CD4-positive, alpha-beta T cell (primary cell): ENCODE data around the gene INTS11. TPM values are rescaled to one million over a fixed set of nuclear protein-coding genes. Genes with fewer than 3 reads are reported as not detected.

Experiments used
- ATAC-seq: fragments of 200-7000 bp; cut with Tn5 transposase; one replicate; pipeline ENCODE4 v1.10.0; 2022; ENCODE audit warnings: mild to moderate bottlenecking; ENCODE audit not compliant: poor library complexity
- CTCF ChIA-PET: fragments of 350-600 bp; sonication (Branson Sonifier 250); formaldehyde crosslinking; loops from one replicate; lab custom pipeline; 2021; ENCODE audit warnings: antibody characterized with exemption, inconsistent platforms; lab: Charles Lee
- POLR2A ChIA-PET: fragments of 350-600 bp; sonication (Branson Sonifier 250); formaldehyde crosslinking; loops from one replicate; lab custom pipeline; 2021; ENCODE audit warnings: antibody characterized with exemption, inconsistent platforms; lab: Charles Lee
- DNase-seq, 14 experiments: peaks; one replicate each; pipeline ENCODE4 v3.0.0-alpha.2; 2013 to 2020; ENCODE audit warnings: mixed read lengths in 2 of 14
- H3K27ac ChIP-seq, 2 donors: one replicate each; pipeline versions ENCODE4 v1.5.1 to v1.7.0; 2013; ENCODE audit warnings: low read length in 2 of 2, low read depth in 1 of 2, mild to moderate bottlenecking in 1 of 2
- H3K27me3 ChIP-seq, 2 experiments: 1 replicate in 1 of 2; 2 replicates in 1 of 2; pipeline versions ENCODE4 v1.6.1 to v1.7.0; 2013; ENCODE audit warnings: low read length in 2 of 2, control low read depth in 1 of 2, mild to moderate bottlenecking in 1 of 2, moderate library complexity in 1 of 2; ENCODE audit not compliant: insufficient read depth in 2 of 2, control insufficient read depth in 1 of 2
- H3K36me3 ChIP-seq: one replicate; pipeline ENCODE4 v1.6.1; 2013; ENCODE audit warnings: low read length, control low read depth; ENCODE audit not compliant: insufficient read depth
- H3K4me1 ChIP-seq: one replicate; pipeline ENCODE4 v1.6.1; 2013; ENCODE audit warnings: low read length, control low read depth; ENCODE audit not compliant: insufficient read depth
- H3K4me3 ChIP-seq: one replicate; pipeline ENCODE4 v1.5.1; 2013; ENCODE audit warnings: mild to moderate bottlenecking, low read length, moderate library complexity
- H3K9me3 ChIP-seq, 2 experiments: 1 replicate in 1 of 2; 2 replicates in 1 of 2; pipeline versions ENCODE4 v1.6.1 to v1.7.0; 2013; ENCODE audit warnings: low read length in 2 of 2, mild to moderate bottlenecking in 2 of 2, control low read depth in 1 of 2, moderate library complexity in 1 of 2; ENCODE audit not compliant: control insufficient read depth in 1 of 2, insufficient read depth in 1 of 2
- H3K27ac Mint-ChIP-seq: one replicate; pipeline ENCODE4 v1.8.0; 2020; ENCODE audit warnings: mixed read lengths
- H3K27me3 Mint-ChIP-seq: one replicate; pipeline ENCODE4 v1.8.0; 2021; ENCODE audit warnings: mixed read lengths
- H3K36me3 Mint-ChIP-seq: one replicate; pipeline ENCODE4 v1.8.0; 2021; ENCODE audit warnings: low read depth, mixed read lengths
- H3K4me1 Mint-ChIP-seq: one replicate; pipeline ENCODE4 v1.8.0; 2021; ENCODE audit warnings: low read depth, mixed read lengths
- H3K4me3 Mint-ChIP-seq: one replicate; pipeline ENCODE4 v1.8.0; 2020; ENCODE audit warnings: mild to moderate bottlenecking, mixed read lengths
- H3K9me3 Mint-ChIP-seq: one replicate; pipeline ENCODE4 v1.8.0; 2020; ENCODE audit warnings: mixed read lengths
- CTCF ChIP-seq: fragments of 200-600 bp; IDR thresholded peaks from one replicate; pipeline ENCODE4 v1.8.0; 2022; ENCODE audit warnings: antibody characterized with exemption, mild to moderate bottlenecking
- intact Hi-C, 2 experiments: fragments of 100-400 bp; cut with DNase I in 1 of 2; cut with micrococcal nuclease in 1 of 2; formaldehyde crosslinking; loops; one replicate each; pipeline versions ENCODE4 v1.15.1 to v1.9.0; 2023 to 2025; cut with DNase I, micrococcal nuclease
- total RNA-seq, 174 experiments: library from RNA in 2 of 174; stranded (reverse) in 2 of 174; gene quantifications; one replicate each; pipeline ENCODE4 v1.2.3 and lab custom pipeline; 2021 to 2026

The INTS11 gene
- total RNA-seq, 2 experiments from 2014 or later, result 130 to 137 TPM

- Mint-ChIP-seq H3K27ac (peak overlapping the region; percentile 85), H3K4me3 (peak overlapping the region; percentile 92), H3K36me3 (peaks cover 28% of the 10 kb centered on the region), H3K4me1 (peaks cover 34% of the 10 kb centered on the region), H3K27me3 (no peaks in the 10 kb centered on the region), H3K9me3 (no peaks in the 10 kb centered on the region)
- Histone ChIP-seq H3K4me3 (peak overlapping the region; percentile 92), H3K27ac (peak overlapping the region in 1 of 2 donors; percentile 29), H3K36me3 (peaks cover 17% of the 10 kb centered on the region), H3K4me1 (peaks cover 51% of the 10 kb centered on the region), H3K27me3 (no peaks in the 10 kb centered on the region), H3K9me3 (no peaks in the 10 kb centered on the region)
- ChIA-PET POLR2A (interaction anchor here (0.8 to 2.1 kb wide), 3 partner anchors 65 to 135 kb away, joined by 3 to 8 read pairs (median 3); partner anchors contain the start of gene AURKAIP1), CTCF (interaction anchor here (1.0 kb wide), 1 partner anchor 150 kb away, joined by 3 read pairs; no protein-coding TSS in a partner anchor)
- peak in 2 of 14 experiments; percentile 45 to 51 for DNase-seq
- peak; percentile 14 for ATAC-seq
- intact Hi-C loops, result loop anchor here in 1 of 2 experiments (1.0 to 5.0 kb wide), 3 partner anchors 41 to 125 kb away; partner anchors contain the start of genes CCNL2, CPTP and INTS11
- no peak for TF ChIP-seq CTCF
Measured at GRCh38 chr1:1272341-1273208, 51.9 kb downstream of the INTS11 start.

- Histone ChIP-seq H3K27me3 (no peaks in the 10 kb centered on the region), H3K9me3 (no peaks in the 10 kb centered on the region), H3K36me3 (peaks cover 25% of the 10 kb centered on the region), H3K4me3 (no peak overlapping the region), H3K27ac (no peak overlapping the region), H3K4me1 (peaks cover 51% of the 10 kb centered on the region)
- peaks cover 38% of the 10 kb centered on the region for H3K36me3 Mint-ChIP-seq
- no peak for TF ChIP-seq CTCF
- intact Hi-C loops, result loop anchor here in 1 of 2 experiments (5.0 kb wide), 1 partner anchor 126 kb away; the partner anchor contains the start of gene CCNL2
- H3K27ac Mint-ChIP-seq, result peak overlapping the region; percentile 81
- H3K9me3 Mint-ChIP-seq, result no peaks in the 10 kb centered on the region
- ATAC-seq (no peak), DNase-seq (no peak)
- ChIA-PET CTCF (no interaction called here), POLR2A (interaction anchor here (0.7 kb wide), 1 partner anchor 113 kb away, joined by 3 read pairs; no protein-coding TSS in a partner anchor)
- peak overlapping the region; percentile 92 for H3K4me3 Mint-ChIP-seq
- peaks cover 34% of the 10 kb centered on the region for H3K4me1 Mint-ChIP-seq
- H3K27me3 Mint-ChIP-seq, result no peaks in the 10 kb centered on the region
Measured at GRCh38 chr1:1270813-1271212, 53.6 kb downstream of the INTS11 start.

GRCh38 chr1:1268284-1268682, 56.2 kb downstream of the INTS11 start:
- CTCF ChIA-PET, result no interaction called here
- Mint-ChIP-seq H3K9me3 (no peaks in the 10 kb centered on the region), H3K4me1 (peaks cover 34% of the 10 kb centered on the region), H3K27ac (no peak overlapping the region), H3K4me3 (no peak overlapping the region), H3K27me3 (no peaks in the 10 kb centered on the region), H3K36me3 (peaks cover 63% of the 10 kb centered on the region)
- Histone ChIP-seq H3K9me3 (no peaks in the 10 kb centered on the region), H3K27ac (no peak overlapping the region), H3K27me3 (no peaks in the 10 kb centered on the region), H3K36me3 (peaks cover 42% of the 10 kb centered on the region), H3K4me3 (no peak overlapping the region), H3K4me1 (peaks cover 43% of the 10 kb centered on the region)
- POLR2A ChIA-PET, result no interaction called here
- ATAC-seq, result no peak
- DNase-seq, result no peak
- TF ChIP-seq CTCF, result no peak
- intact Hi-C loops, result no loop called here
